Suprapubic skin (tissue), 4 donors: ENCODE results near the gene APOBEC3A. TPM values are rescaled to one million over a fixed set of nuclear protein-coding genes. Genes with fewer than 3 reads are reported as not detected.
A peak's percentile ranks its signal among the peaks of the same experiment; 100 is the strongest.

Source experiments
- DNase-seq, 2 donors: peaks; one replicate each; pipeline ENCODE4 v3.0.0-alpha.2; 2019; ENCODE audit warnings: low spot score in 2 of 2
- H3K27ac ChIP-seq: fragments of 200-600 bp; sonication (generic); one replicate; pipeline ENCODE4 v1.5.1; 2019
- H3K27me3 ChIP-seq: fragments of 200-600 bp; sonication (generic); one replicate; pipeline ENCODE4 v1.5.1; 2019
- H3K36me3 ChIP-seq: fragments of 200-600 bp; sonication (generic); one replicate; pipeline ENCODE4 v1.5.1; 2019
- H3K4me1 ChIP-seq: fragments of 200-600 bp; sonication (generic); one replicate; pipeline ENCODE4 v1.5.1; 2019
- H3K4me3 ChIP-seq: fragments of 200-600 bp; sonication (generic); one replicate; pipeline ENCODE4 v1.5.1; 2019; ENCODE audit warnings: mild to moderate bottlenecking
- H3K9me3 ChIP-seq: fragments of 200-600 bp; sonication (generic); one replicate; pipeline ENCODE4 v1.5.1; 2019
- CTCF ChIP-seq, 2 donors: fragments of 200-600 bp in 1 of 2; fragments of 450-650 bp in 1 of 2; sonication (generic) in 1 of 2; IDR thresholded peaks; one replicate each; pipeline ENCODE4 v1.5.1; 2016 to 2019; ENCODE audit warnings: antibody characterized with exemption in 2 of 2, mild to moderate bottlenecking in 1 of 2, moderate library complexity in 1 of 2
- EP300 ChIP-seq: sonication (generic); formaldehyde crosslinking; IDR thresholded peaks from one replicate; pipeline ENCODE4 v1.6.1; 2017; ENCODE audit warnings: antibody characterized with exemption
- POLR2A ChIP-seq, 2 donors: fragments of 450-650 bp; IDR thresholded peaks; one replicate each; pipeline ENCODE4 v1.6.1; 2017; ENCODE audit warnings: antibody characterized with exemption in 2 of 2, mild to moderate bottlenecking in 2 of 2, moderate library complexity in 2 of 2
- POLR2AphosphoS5 ChIP-seq, 3 donors: sonication (generic); formaldehyde crosslinking; IDR thresholded peaks; one replicate each; pipeline ENCODE4 v1.6.1; 2017; ENCODE audit warnings: antibody characterized with exemption in 3 of 3
- WGBS: methylation state at CpG from one replicate; pipeline ENCODE4 v1.1.5; 2018; 5-methylcytosine and 5-hydroxymethylcytosine counted together
- total RNA-seq, 4 donors: library from RNA; depleted of rRNA; stranded (reverse); fragments of >200 nt; gene quantifications; one replicate each; pipeline ENCODE4 v1.1.0, GENCODE V29; 2016

Gene APOBEC3A
- total RNA-seq, 4 donors from 2014 or later: 2.1 TPM; not detected in 3

DNA sequence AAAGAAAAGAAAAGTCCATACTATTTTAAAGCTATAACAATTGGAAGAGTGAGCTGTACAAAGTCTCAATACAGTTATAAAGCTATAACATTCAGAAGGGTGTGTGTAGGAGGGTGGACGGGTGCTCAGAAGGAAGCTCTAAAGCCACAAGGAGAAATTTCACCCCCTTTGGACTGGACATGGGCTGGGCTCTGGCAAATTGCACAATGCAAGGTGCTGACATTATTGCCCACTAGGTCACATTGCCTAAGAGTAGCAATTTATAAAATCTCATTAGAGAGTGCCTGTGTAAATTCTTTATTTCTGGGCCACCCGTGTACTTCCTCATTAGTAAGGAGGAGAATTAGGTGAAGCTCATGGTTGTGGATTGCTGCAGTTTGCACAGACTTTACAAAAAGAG, 5.7 kb upstream of the APOBEC3A start:
- no peak for DNase-seq
- Histone ChIP-seq H3K9me3 (no peaks in the 10 kb centered on the region), H3K27me3 (peaks cover 23% of the 10 kb centered on the region), H3K4me1 (peaks cover 11% of the 10 kb centered on the region), H3K27ac (no peak overlapping the region), H3K4me3 (no peak overlapping the region), H3K36me3 (no peaks in the 10 kb centered on the region)
- no peak for TF ChIP-seq CTCF (IDR thresholded peaks at IDR 0.05)
- no peak for TF ChIP-seq POLR2A (IDR thresholded peaks at IDR 0.05)
- no peak for TF ChIP-seq POLR2AphosphoS5 (IDR thresholded peaks at IDR 0.05)
- no peak for TF ChIP-seq EP300
- WGBS: 71% methylated on average over 2 of the region's 2 CpGs

DNA sequence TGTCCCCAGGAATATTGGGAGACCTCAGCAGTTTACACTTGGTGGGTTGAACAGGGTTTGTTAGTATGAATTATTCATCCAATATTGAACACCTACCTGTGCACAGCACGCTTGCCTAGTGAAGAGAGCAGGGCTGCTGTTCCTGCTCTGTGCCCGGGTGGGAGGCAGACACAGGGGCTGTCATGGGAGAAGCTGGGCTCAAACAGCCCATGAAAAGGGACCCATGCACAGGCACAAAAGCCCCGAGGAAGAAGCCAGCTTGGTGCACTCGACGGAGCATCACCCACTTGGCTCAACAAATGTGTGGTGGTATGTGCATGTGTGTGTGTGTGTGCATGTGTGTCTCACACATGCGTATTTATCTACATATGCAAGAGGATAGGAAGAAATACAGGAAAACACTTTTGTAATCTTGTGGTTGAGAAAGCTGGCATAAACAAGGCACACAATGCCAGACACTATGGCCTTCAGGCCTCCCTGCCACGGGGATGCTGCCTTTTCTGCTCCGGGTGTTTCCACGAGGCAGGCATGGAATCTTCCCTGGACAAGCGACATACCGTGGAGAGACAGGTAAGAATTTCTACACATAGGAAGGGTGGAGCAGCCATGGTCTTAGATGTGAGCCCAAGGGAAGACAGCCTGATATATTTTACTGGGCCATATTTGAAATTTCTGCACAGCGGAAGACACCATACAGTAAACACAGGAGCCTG, 5.0 kb upstream of the APOBEC3A start:
- WGBS: 82% methylated on average over 12 of the region's 12 CpGs
- no peak for DNase-seq
- H3K4me1 ChIP-seq: peaks cover 11% of the 10 kb centered on the region
- no peaks in the 10 kb centered on the region for H3K9me3 ChIP-seq
- no peaks in the 10 kb centered on the region for H3K36me3 ChIP-seq
- no peak overlapping the region for H3K4me3 ChIP-seq
- no peak overlapping the region for H3K27ac ChIP-seq
- no peak for TF ChIP-seq POLR2A (IDR thresholded peaks at IDR 0.05)
- no peak for TF ChIP-seq EP300
- H3K27me3 ChIP-seq: peaks cover 22% of the 10 kb centered on the region

DNA sequence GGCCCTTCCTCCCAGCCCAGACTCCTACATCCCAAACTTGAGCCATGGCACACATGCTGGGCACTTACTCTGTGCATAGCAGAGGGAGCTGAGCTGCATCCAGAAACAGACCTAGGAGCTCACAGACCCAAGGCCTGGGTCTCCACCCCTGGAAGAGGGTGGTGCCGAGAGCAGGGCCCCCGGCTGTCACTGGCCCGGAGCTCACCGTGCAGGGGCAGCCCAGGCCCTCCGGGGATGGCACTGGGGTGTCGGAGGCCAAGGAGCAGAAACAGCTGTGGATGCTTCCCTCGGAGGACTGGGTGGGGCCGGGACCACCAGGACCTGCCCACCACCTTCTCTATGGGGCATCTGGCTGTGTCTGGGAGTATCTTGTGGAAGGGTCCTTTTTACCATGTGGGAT, 4.3 kb upstream of the APOBEC3A start:
- Histone ChIP-seq H3K27me3 (peaks cover 15% of the 10 kb centered on the region), H3K4me1 (peaks cover 11% of the 10 kb centered on the region), H3K9me3 (no peaks in the 10 kb centered on the region), H3K4me3 (no peak overlapping the region), H3K36me3 (no peaks in the 10 kb centered on the region), H3K27ac (no peak overlapping the region)
- WGBS: no CpG with 5 or more reads among the region's 8 CpGs
- TF ChIP-seq POLR2AphosphoS5 (IDR thresholded peaks at IDR 0.05) (no peak), EP300 (no peak), CTCF (IDR thresholded peaks at IDR 0.05) (no peak), POLR2A (IDR thresholded peaks at IDR 0.05) (no peak)
- DNase-seq: peak in 1 of 2 donors; percentile 55

GRCh38 chr22:38953577-38954413, 3.6 kb upstream of the APOBEC3A start:
- Histone ChIP-seq H3K9me3 (no peaks in the 10 kb centered on the region), H3K36me3 (no peaks in the 10 kb centered on the region), H3K4me1 (peaks cover 11% of the 10 kb centered on the region), H3K27me3 (peaks cover 10% of the 10 kb centered on the region), H3K4me3 (no peak overlapping the region), H3K27ac (no peak overlapping the region)
- peak in 1 of 2 donors; percentile 52 for DNase-seq
- WGBS: 47% methylated on average over 15 of the region's 15 CpGs
- TF ChIP-seq POLR2AphosphoS5 (IDR thresholded peaks at IDR 0.05) (no peak), EP300 (no peak), CTCF (IDR thresholded peaks at IDR 0.05) (no peak), POLR2A (IDR thresholded peaks at IDR 0.05) (no peak)

- Histone ChIP-seq H3K9me3 (no peaks in the 10 kb centered on the region), H3K36me3 (no peaks in the 10 kb centered on the region), H3K27ac (no peak overlapping the region), H3K4me1 (peaks cover 11% of the 10 kb centered on the region), H3K27me3 (peaks cover 10% of the 10 kb centered on the region), H3K4me3 (no peak overlapping the region)
- WGBS: 53% methylated on average over 7 of the region's 13 CpGs
- TF ChIP-seq EP300 (no peak), POLR2AphosphoS5 (IDR thresholded peaks at IDR 0.05) (no peak), POLR2A (IDR thresholded peaks at IDR 0.05) (no peak), CTCF (IDR thresholded peaks at IDR 0.05) (no peak)
- DNase-seq: peak in 1 of 2 donors; percentile 43
These were observed 2.9 kb upstream of the APOBEC3A start for GRCh38 chr22:38954414-38955043.
